Liver (tissue), 9 donors: Measurements from ENCODE around the gene PROC. TPM values are rescaled to one million over a fixed set of nuclear protein-coding genes. Genes with fewer than 3 reads are reported as not detected.

Experiments
- DNase-seq: peaks from one replicate; pipeline ENCODE4 v3.0.0-alpha.2; 2017; ENCODE audit warnings: low spot score
- H3K27ac ChIP-seq, 2 donors: one replicate each; pipeline ENCODE4 v1.7.0; 2013; ENCODE audit warnings: inconsistent platforms in 2 of 2, low read length in 2 of 2, control low read depth in 1 of 2, low read depth in 1 of 2, mild to moderate bottlenecking in 1 of 2
- H3K27me3 ChIP-seq, 4 donors: one replicate each; pipeline versions ENCODE4 v1.6.1 to v1.7.0; 2013; ENCODE audit warnings: low read length in 3 of 4, inconsistent platforms in 1 of 4, mild to moderate bottlenecking in 1 of 4, moderate library complexity in 1 of 4; ENCODE audit not compliant: control insufficient read depth in 4 of 4, insufficient read depth in 4 of 4
- H3K36me3 ChIP-seq, 4 donors: one replicate each; pipeline versions ENCODE4 v1.6.1 to v1.7.0; 2013; ENCODE audit warnings: low read length in 3 of 4, mild to moderate bottlenecking in 3 of 4, low read depth in 1 of 4, moderate library complexity in 1 of 4; ENCODE audit not compliant: control insufficient read depth in 4 of 4, insufficient read depth in 3 of 4
- H3K4me1 ChIP-seq, 4 donors: one replicate each; pipeline versions ENCODE4 v1.6.1 to v1.7.0; 2013; ENCODE audit warnings: low read length in 3 of 4, mild to moderate bottlenecking in 3 of 4, moderate library complexity in 1 of 4; ENCODE audit not compliant: control insufficient read depth in 4 of 4, insufficient read depth in 4 of 4
- H3K4me3 ChIP-seq, 3 donors: one replicate each; pipeline versions ENCODE4 v1.6.1 to v1.7.0; 2013; ENCODE audit warnings: low read length in 3 of 3, control low read depth in 1 of 3, low read depth in 1 of 3, mild to moderate bottlenecking in 1 of 3
- H3K9ac ChIP-seq, 2 donors: one replicate each; pipeline ENCODE4 v1.7.0; 2013; ENCODE audit warnings: low read length in 2 of 2, mild to moderate bottlenecking in 2 of 2, moderate library complexity in 2 of 2, control low read depth in 1 of 2, low read depth in 1 of 2
- H3K9me3 ChIP-seq, 4 donors: one replicate each; pipeline versions ENCODE4 v1.6.1 to v1.7.0; 2013; ENCODE audit warnings: low read length in 3 of 4; ENCODE audit not compliant: control insufficient read depth in 4 of 4
- EGR1 ChIP-seq, 2 donors: IDR thresholded peaks; 2 replicates each; pipeline ENCODE4 v1.6.1; 2016 to 2018; ENCODE audit warnings: antibody characterized with exemption in 2 of 2, low read depth in 2 of 2
- FOXA1 ChIP-seq: IDR thresholded peaks from 2 replicates; pipeline ENCODE4 v1.6.1; 2016; ENCODE audit warnings: antibody characterized with exemption
- FOXA2 ChIP-seq: IDR thresholded peaks from 2 replicates; pipeline ENCODE4 v1.6.1; 2016; ENCODE audit warnings: antibody characterized with exemption
- GABPA ChIP-seq, 2 donors: IDR thresholded peaks in 1 of 2; conservative IDR thresholded peaks in 1 of 2; 2 replicates each; pipeline ENCODE4 v1.6.1; 2016; ENCODE audit warnings: antibody characterized with exemption in 2 of 2, mild to moderate bottlenecking in 1 of 2, moderate library complexity in 1 of 2
- HNF4A ChIP-seq, 2 donors: conservative IDR thresholded peaks; 2 replicates each; pipeline ENCODE4 v1.6.1; 2016; ENCODE audit warnings: antibody characterized with exemption in 2 of 2, mild to moderate bottlenecking in 2 of 2
- HNF4G ChIP-seq: IDR thresholded peaks from 2 replicates; pipeline ENCODE4 v1.6.1; 2016; ENCODE audit warnings: antibody characterized with exemption
- JUND ChIP-seq, 2 donors: IDR thresholded peaks; 2 replicates each; pipeline ENCODE4 v1.6.1; 2016; ENCODE audit warnings: antibody characterized with exemption in 2 of 2
- NR2F2 ChIP-seq: IDR thresholded peaks from 2 replicates; pipeline ENCODE4 v1.6.1; 2016; ENCODE audit warnings: antibody characterized with exemption
- RAD21 ChIP-seq, 2 donors: IDR thresholded peaks; 2 replicates each; pipeline ENCODE4 v1.6.1; 2016; ENCODE audit warnings: antibody characterized with exemption in 2 of 2, mild to moderate bottlenecking in 2 of 2
- SP1 ChIP-seq: IDR thresholded peaks from 2 replicates; pipeline ENCODE4 v1.6.1; 2018; ENCODE audit warnings: antibody characterized with exemption, mild to moderate bottlenecking
- TAF1 ChIP-seq: conservative IDR thresholded peaks from 2 replicates; pipeline ENCODE4 v1.6.1; 2016; ENCODE audit warnings: antibody characterized with exemption, mild to moderate bottlenecking
- YY1 ChIP-seq: IDR thresholded peaks from 2 replicates; pipeline ENCODE4 v1.6.1; 2016; ENCODE audit warnings: antibody characterized with exemption, mild to moderate bottlenecking
- WGBS: extraction: QIAGEN DNeasy Blood & Tissue Kit; methylation state at CpG from one replicate; pipeline ENCODE4 v1.1.7; 2013; 5-methylcytosine and 5-hydroxymethylcytosine counted together
- polyA plus RNA-seq, 2 donors: library from polyadenylated mRNA; stranded (reverse) in 1 of 2; unstranded in 1 of 2; fragments of 200-250 nt in 1 of 2; fragments of >200 nt in 1 of 2; fragmentation: Nextera tagmentation in 1 of 2; extraction: Ambion mirVana in 1 of 2; gene quantifications; one replicate each; pipeline versions ENCODE4 v1.2.1 to v1.2.3, GENCODE V29; 2013 to 2015
- total RNA-seq, 2 donors: library from RNA; depleted of rRNA; stranded (reverse); fragments of >200 nt; gene quantifications; one replicate each; pipeline ENCODE4 v1.2.3, GENCODE V29; 2014
- TF ChIP-seq, protein P1 (sequence below): IDR thresholded peaks from 2 replicates; pipeline ENCODE4 v1.6.1; 2016; ENCODE audit warnings: antibody characterized with exemption, mild to moderate bottlenecking
- TF ChIP-seq, protein P2 (sequence below): IDR thresholded peaks from 2 replicates; pipeline ENCODE4 v1.6.1; 2016; ENCODE audit warnings: antibody characterized with exemption
- TF ChIP-seq, protein P3 (sequence below): fragments of 150-350 bp; IDR thresholded peaks from 2 replicates; pipeline ENCODE4 v1.5.1; 2017; ENCODE audit warnings: improper control_type of control experiment, low read depth, low read length; ENCODE audit not compliant: missing input control
- TF ChIP-seq, protein P4 (sequence below): IDR thresholded peaks from 2 replicates; pipeline ENCODE4 v1.6.1; 2016; ENCODE audit warnings: antibody characterized with exemption
- TF ChIP-seq, protein P5 (sequence below): IDR thresholded peaks from 2 replicates; pipeline ENCODE4 v1.6.1; 2016; ENCODE audit warnings: antibody characterized with exemption
- donor health status: healthy.
- donor health status: healthy.
- donor health status: healthy.
- donor health status: healthy.
- donor health status: healthy.

PROC gene
- total and polyA plus RNA-seq, 4 donors: 150 to 407 (median 341) TPM

DNA sequence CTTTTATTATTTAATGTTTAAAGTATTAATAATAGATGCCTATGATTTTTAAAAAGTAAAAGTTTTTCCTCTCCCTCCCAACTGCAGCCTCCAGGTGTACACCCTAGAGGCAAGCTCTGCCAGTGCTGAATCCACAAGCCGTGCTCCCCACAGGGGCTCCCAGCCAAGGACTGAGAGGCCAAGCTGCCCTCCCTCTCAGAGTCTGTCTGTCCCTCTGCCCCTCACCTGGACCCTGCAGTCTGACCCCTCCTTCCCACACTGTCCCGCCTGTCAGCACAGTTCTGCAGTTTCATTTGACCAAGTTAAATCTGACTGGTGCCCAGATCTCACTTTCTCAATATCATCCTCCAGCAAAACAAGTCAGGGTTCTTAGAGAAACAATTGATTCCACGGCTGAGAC is 14.8 kb upstream of the PROC start:
- 78% methylated on average over 3 of the region's 3 CpGs for WGBS
- Histone ChIP-seq H3K27ac (no peak overlapping the region), H3K27me3 (no peaks in the 10 kb centered on the region), H3K9me3 (no peaks in the 10 kb centered on the region), H3K9ac (no peak overlapping the region), H3K4me1 (peaks cover 0 to 7% (median 3%) of the 10 kb centered on the region in 4 donors), H3K4me3 (no peak overlapping the region), H3K36me3 (no peaks in the 10 kb centered on the region)
- no peak for DNase-seq
- TF ChIP-seq FOXA1 (no peak), JUND (IDR thresholded peaks at IDR 0.05) (no peak), NR2F2 (no peak), EGR1 (IDR thresholded peaks at IDR 0.05; ENCODE audit: low read depth in 2 of 2) (no peak), HNF4G (no peak), TAF1 (no peak), GABPA (IDR thresholded peaks at IDR 0.05 in 1 of 2, conservative IDR thresholded peaks at IDR 0.05 in 1 of 2) (no peak), RAD21 (IDR thresholded peaks at IDR 0.05) (no peak), FOXA2 (no peak), SP1 (no peak), YY1 (no peak), HNF4A (conservative IDR thresholded peaks at IDR 0.05) (no peak)
- TF ChIP-seq, protein P1, sequence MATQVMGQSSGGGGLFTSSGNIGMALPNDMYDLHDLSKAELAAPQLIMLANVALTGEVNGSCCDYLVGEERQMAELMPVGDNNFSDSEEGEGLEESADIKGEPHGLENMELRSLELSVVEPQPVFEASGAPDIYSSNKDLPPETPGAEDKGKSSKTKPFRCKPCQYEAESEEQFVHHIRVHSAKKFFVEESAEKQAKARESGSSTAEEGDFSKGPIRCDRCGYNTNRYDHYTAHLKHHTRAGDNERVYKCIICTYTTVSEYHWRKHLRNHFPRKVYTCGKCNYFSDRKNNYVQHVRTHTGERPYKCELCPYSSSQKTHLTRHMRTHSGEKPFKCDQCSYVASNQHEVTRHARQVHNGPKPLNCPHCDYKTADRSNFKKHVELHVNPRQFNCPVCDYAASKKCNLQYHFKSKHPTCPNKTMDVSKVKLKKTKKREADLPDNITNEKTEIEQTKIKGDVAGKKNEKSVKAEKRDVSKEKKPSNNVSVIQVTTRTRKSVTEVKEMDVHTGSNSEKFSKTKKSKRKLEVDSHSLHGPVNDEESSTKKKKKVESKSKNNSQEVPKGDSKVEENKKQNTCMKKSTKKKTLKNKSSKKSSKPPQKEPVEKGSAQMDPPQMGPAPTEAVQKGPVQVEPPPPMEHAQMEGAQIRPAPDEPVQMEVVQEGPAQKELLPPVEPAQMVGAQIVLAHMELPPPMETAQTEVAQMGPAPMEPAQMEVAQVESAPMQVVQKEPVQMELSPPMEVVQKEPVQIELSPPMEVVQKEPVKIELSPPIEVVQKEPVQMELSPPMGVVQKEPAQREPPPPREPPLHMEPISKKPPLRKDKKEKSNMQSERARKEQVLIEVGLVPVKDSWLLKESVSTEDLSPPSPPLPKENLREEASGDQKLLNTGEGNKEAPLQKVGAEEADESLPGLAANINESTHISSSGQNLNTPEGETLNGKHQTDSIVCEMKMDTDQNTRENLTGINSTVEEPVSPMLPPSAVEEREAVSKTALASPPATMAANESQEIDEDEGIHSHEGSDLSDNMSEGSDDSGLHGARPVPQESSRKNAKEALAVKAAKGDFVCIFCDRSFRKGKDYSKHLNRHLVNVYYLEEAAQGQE: no peak
- TF ChIP-seq, protein P2, sequence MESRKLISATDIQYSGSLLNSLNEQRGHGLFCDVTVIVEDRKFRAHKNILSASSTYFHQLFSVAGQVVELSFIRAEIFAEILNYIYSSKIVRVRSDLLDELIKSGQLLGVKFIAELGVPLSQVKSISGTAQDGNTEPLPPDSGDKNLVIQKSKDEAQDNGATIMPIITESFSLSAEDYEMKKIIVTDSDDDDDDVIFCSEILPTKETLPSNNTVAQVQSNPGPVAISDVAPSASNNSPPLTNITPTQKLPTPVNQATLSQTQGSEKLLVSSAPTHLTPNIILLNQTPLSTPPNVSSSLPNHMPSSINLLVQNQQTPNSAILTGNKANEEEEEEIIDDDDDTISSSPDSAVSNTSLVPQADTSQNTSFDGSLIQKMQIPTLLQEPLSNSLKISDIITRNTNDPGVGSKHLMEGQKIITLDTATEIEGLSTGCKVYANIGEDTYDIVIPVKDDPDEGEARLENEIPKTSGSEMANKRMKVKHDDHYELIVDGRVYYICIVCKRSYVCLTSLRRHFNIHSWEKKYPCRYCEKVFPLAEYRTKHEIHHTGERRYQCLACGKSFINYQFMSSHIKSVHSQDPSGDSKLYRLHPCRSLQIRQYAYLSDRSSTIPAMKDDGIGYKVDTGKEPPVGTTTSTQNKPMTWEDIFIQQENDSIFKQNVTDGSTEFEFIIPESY: no peak
- TF ChIP-seq, protein P3, sequence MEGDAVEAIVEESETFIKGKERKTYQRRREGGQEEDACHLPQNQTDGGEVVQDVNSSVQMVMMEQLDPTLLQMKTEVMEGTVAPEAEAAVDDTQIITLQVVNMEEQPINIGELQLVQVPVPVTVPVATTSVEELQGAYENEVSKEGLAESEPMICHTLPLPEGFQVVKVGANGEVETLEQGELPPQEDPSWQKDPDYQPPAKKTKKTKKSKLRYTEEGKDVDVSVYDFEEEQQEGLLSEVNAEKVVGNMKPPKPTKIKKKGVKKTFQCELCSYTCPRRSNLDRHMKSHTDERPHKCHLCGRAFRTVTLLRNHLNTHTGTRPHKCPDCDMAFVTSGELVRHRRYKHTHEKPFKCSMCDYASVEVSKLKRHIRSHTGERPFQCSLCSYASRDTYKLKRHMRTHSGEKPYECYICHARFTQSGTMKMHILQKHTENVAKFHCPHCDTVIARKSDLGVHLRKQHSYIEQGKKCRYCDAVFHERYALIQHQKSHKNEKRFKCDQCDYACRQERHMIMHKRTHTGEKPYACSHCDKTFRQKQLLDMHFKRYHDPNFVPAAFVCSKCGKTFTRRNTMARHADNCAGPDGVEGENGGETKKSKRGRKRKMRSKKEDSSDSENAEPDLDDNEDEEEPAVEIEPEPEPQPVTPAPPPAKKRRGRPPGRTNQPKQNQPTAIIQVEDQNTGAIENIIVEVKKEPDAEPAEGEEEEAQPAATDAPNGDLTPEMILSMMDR: no peak
- TF ChIP-seq, protein P4, sequence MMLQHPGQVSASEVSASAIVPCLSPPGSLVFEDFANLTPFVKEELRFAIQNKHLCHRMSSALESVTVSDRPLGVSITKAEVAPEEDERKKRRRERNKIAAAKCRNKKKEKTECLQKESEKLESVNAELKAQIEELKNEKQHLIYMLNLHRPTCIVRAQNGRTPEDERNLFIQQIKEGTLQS: no peak
- TF ChIP-seq, protein P5, sequence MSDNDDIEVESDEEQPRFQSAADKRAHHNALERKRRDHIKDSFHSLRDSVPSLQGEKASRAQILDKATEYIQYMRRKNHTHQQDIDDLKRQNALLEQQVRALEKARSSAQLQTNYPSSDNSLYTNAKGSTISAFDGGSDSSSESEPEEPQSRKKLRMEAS: no peak
